ENCODE measurements around the gene PRKCA.
"Not testable (repeated sequence)": the region's sequence is repeated elsewhere in the genome, so short reads cannot be mapped to it uniquely, and the experiment has no call there.

The PRKCA gene

DNA sequence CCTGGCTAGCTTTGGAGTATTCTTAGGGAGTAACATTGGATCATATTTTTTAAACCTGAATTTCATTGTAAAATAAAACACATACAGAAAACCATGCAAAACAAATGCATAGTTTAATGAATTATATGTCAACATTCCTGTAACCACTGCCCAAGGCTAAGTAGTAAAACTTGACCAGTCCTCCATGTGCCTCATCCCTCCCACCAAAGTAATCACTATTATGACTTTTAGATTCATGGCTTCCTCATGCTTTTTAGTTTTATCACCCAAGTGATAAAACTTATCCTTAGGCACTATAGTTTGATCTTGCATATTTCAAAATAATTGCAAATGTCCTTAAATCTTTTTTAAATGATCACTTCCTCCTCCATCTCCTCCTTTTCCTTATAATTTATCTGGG lies 20.4 kb downstream of the PRKCA start:
- no peak overlapping the region for H4K91ac ChIP-seq (ENCODE audit: low read depth, low read length)
- H3K23ac ChIP-seq (ENCODE audit: low read length), result no peak overlapping the region
- H3K79me1 ChIP-seq (ENCODE audit: low read length), result no peaks in the 10 kb centered on the region

DNA sequence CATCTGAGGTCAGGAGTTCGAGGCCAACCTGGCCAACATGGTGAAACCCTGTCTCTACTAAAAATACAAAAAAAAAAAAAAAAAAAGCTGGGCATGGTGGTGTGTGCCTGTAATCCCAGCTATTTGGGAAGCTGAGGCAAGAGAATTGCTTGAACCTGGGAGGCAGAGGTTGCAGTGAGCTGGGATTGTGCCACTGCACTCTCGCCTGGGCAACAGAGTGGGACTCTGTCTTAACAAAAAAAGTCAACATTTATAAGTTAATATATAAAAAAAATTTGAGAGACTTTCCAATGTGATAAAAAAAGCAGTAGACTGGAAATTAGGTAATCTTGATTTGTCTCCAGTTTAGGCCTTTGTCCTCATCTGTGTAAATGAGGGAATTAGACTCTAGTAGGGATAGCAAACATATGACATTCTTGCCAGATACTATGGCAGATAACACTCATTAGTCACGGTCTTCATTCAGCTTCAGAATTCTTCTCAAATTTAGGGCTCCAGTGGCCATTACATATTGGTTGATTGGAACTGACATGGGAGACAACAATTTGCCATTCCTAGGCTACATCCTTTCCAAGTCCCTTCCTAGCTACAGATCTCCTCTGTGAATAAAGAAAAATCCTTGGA lies 22.1 kb downstream of the PRKCA start:
- H3K36me3 ChIP-seq (ENCODE audit: control insufficient read depth in 1 of 2, insufficient read depth in 2 of 2, low read length in 2 of 2); H3K14ac ChIP-seq (ENCODE audit: low read length); H3K9me3 ChIP-seq (ENCODE audit: insufficient read depth, low read depth, low read length); H4K12ac ChIP-seq (ENCODE audit: low read depth, low read length); H3K4me2 ChIP-seq (ENCODE audit: low read length); H3K4me3 ChIP-seq (ENCODE audit: low read depth, low read length); H3K9ac ChIP-seq (ENCODE audit: low read length); H3K79me2 ChIP-seq (ENCODE audit: control insufficient read depth, insufficient read depth, low read length, poor library complexity); H3K23ac ChIP-seq (ENCODE audit: low read length); H3K4me1 ChIP-seq (ENCODE audit: control insufficient read depth in 1 of 2, insufficient read depth in 2 of 2, low read length in 2 of 2); H2AK5ac ChIP-seq (ENCODE audit: low read length); H3K27me3 ChIP-seq (ENCODE audit: insufficient read depth, low read length); H2AFZ ChIP-seq (ENCODE audit: insufficient read depth, low read length, poor library complexity); H3K27ac ChIP-seq (ENCODE audit: low read depth, low read length); H2BK5ac ChIP-seq (ENCODE audit: low read depth, low read length, poor library complexity); H3K4ac ChIP-seq (ENCODE audit: low read depth, low read length); H2BK12ac ChIP-seq (ENCODE audit: low read length); H3K79me1 ChIP-seq (ENCODE audit: low read length); H4K91ac ChIP-seq (ENCODE audit: low read depth, low read length); H2BK120ac ChIP-seq (ENCODE audit: insufficient read depth, low read length, poor library complexity); H4K8ac ChIP-seq (ENCODE audit: low read depth, low read length); H3K18ac ChIP-seq (ENCODE audit: low read length): not testable (repeated sequence)
- WGBS (ENCODE audit: extremely low coverage, insufficient coverage, insufficient read length), result no CpG with 5 or more reads among the region's 3 CpGs
- DNase-seq, result peak in 1 of 2 donors; percentile 13

More for the DNA sequence above, 20.4 kb downstream of the PRKCA start:
- no peak overlapping the region for H3K4me3 ChIP-seq (ENCODE audit: low read depth, low read length)
- no peak overlapping the region for H2AFZ ChIP-seq (ENCODE audit: insufficient read depth, low read length, poor library complexity)
- H3K27me3 ChIP-seq (ENCODE audit: insufficient read depth, low read length), result no peaks in the 10 kb centered on the region
- H3K9ac ChIP-seq (ENCODE audit: low read length), result no peak overlapping the region
- no peak for DNase-seq
- H3K9me3 ChIP-seq (ENCODE audit: insufficient read depth, low read depth, low read length), result no peaks in the 10 kb centered on the region
- no peak overlapping the region for H3K4ac ChIP-seq (ENCODE audit: low read depth, low read length)
- H2BK120ac ChIP-seq (ENCODE audit: insufficient read depth, low read length, poor library complexity), result no peak overlapping the region
- no peak overlapping the region for H2BK12ac ChIP-seq (ENCODE audit: low read length)
- no peak overlapping the region for H2BK5ac ChIP-seq (ENCODE audit: low read depth, low read length, poor library complexity)
- no peak overlapping the region for H4K8ac ChIP-seq (ENCODE audit: low read depth, low read length)
- H3K18ac ChIP-seq (ENCODE audit: low read length), result no peak overlapping the region
- no peaks in the 10 kb centered on the region for H3K4me1 ChIP-seq (ENCODE audit: control insufficient read depth in 1 of 2, insufficient read depth in 2 of 2, low read length in 2 of 2)
- H3K36me3 ChIP-seq (ENCODE audit: control insufficient read depth in 1 of 2, insufficient read depth in 2 of 2, low read length in 2 of 2), result peaks cover 0 to 4% of the 10 kb centered on the region in 2 experiments
- no peak overlapping the region for H4K12ac ChIP-seq (ENCODE audit: low read depth, low read length)
- H3K27ac ChIP-seq (ENCODE audit: low read depth, low read length), result no peak overlapping the region
- H3K14ac ChIP-seq (ENCODE audit: low read length), result no peak overlapping the region
- H3K4me2 ChIP-seq (ENCODE audit: low read length), result no peak overlapping the region
- no peak overlapping the region for H2AK5ac ChIP-seq (ENCODE audit: low read length)
- H3K79me2 ChIP-seq (ENCODE audit: control insufficient read depth, insufficient read depth, low read length, poor library complexity), result no peaks in the 10 kb centered on the region

GRCh38 chr17:66326476-66327047 lies 24.1 kb downstream of the PRKCA start:
- H3K36me3 ChIP-seq (ENCODE audit: control insufficient read depth in 1 of 2, insufficient read depth in 2 of 2, low read length in 2 of 2), result peaks cover 0 to 2% of the 10 kb centered on the region in 2 experiments
- H3K23ac ChIP-seq (ENCODE audit: low read length), result no peak overlapping the region
- H3K18ac ChIP-seq (ENCODE audit: low read length), result no peak overlapping the region
- H2BK120ac ChIP-seq (ENCODE audit: insufficient read depth, low read length, poor library complexity), result no peak overlapping the region
- H3K4me1 ChIP-seq (ENCODE audit: control insufficient read depth in 1 of 2, insufficient read depth in 2 of 2, low read length in 2 of 2), result no peaks in the 10 kb centered on the region
- no peak overlapping the region for H3K9ac ChIP-seq (ENCODE audit: low read length)
- no peak overlapping the region for H3K14ac ChIP-seq (ENCODE audit: low read length)
- no CpG with 5 or more reads among the region's 2 CpGs for WGBS (ENCODE audit: extremely low coverage, insufficient coverage, insufficient read length)
- no peak overlapping the region for H3K4me3 ChIP-seq (ENCODE audit: low read depth, low read length)
- H2AFZ ChIP-seq (ENCODE audit: insufficient read depth, low read length, poor library complexity), result no peak overlapping the region
- no peaks in the 10 kb centered on the region for H3K79me2 ChIP-seq (ENCODE audit: control insufficient read depth, insufficient read depth, low read length, poor library complexity)
- H4K12ac ChIP-seq (ENCODE audit: low read depth, low read length), result no peak overlapping the region
- H3K9me3 ChIP-seq (ENCODE audit: insufficient read depth, low read depth, low read length), result no peaks in the 10 kb centered on the region
- no peaks in the 10 kb centered on the region for H3K27me3 ChIP-seq (ENCODE audit: insufficient read depth, low read length)
- no peak overlapping the region for H2AK5ac ChIP-seq (ENCODE audit: low read length)
- no peak overlapping the region for H3K4ac ChIP-seq (ENCODE audit: low read depth, low read length)
- no peak overlapping the region for H4K8ac ChIP-seq (ENCODE audit: low read depth, low read length)
- H3K4me2 ChIP-seq (ENCODE audit: low read length), result no peak overlapping the region
- H2BK12ac ChIP-seq (ENCODE audit: low read length), result no peak overlapping the region
- H3K79me1 ChIP-seq (ENCODE audit: low read length), result no peaks in the 10 kb centered on the region
- DNase-seq, result no peak
- H2BK5ac ChIP-seq (ENCODE audit: low read depth, low read length, poor library complexity), result no peak overlapping the region
- no peak overlapping the region for H4K91ac ChIP-seq (ENCODE audit: low read depth, low read length)
- H3K27ac ChIP-seq (ENCODE audit: low read depth, low read length), result no peak overlapping the region

DNA sequence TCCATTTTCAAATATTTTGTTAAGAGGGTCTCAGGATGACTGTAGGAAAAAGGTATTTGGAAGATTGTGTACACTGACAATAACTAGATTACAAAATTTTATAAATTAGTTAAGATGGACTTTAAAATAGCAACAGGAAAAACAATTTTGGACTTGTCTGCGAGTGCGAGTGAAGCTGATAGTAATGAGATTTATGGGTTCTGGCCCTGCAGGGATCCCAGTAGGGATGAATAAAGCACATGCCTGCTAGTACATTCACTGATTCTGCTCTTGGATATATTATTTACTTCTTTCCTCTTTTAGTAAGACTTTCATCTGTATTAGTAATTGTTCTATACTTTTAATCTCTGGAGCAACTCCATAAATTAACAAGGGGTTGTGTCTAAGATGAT lies 28.2 kb downstream of the PRKCA start:
- Histone ChIP-seq H3K27ac (ENCODE audit: low read depth, low read length) (no peak overlapping the region), H3K79me2 (ENCODE audit: control insufficient read depth, insufficient read depth, low read length, poor library complexity) (no peaks in the 10 kb centered on the region), H2BK12ac (ENCODE audit: low read length) (no peak overlapping the region), H3K4me1 (ENCODE audit: control insufficient read depth in 1 of 2, insufficient read depth in 2 of 2, low read length in 2 of 2) (no peaks in the 10 kb centered on the region), H3K23ac (ENCODE audit: low read length) (no peak overlapping the region), H2BK120ac (ENCODE audit: insufficient read depth, low read length, poor library complexity) (no peak overlapping the region), H3K9me3 (ENCODE audit: insufficient read depth, low read depth, low read length) (no peaks in the 10 kb centered on the region), H4K12ac (ENCODE audit: low read depth, low read length) (no peak overlapping the region), H3K4me2 (ENCODE audit: low read length) (no peak overlapping the region), H3K14ac (ENCODE audit: low read length) (no peak overlapping the region), H2AK5ac (ENCODE audit: low read length) (no peak overlapping the region), H3K27me3 (ENCODE audit: insufficient read depth, low read length) (no peaks in the 10 kb centered on the region), H4K91ac (ENCODE audit: low read depth, low read length) (no peak overlapping the region), H3K79me1 (ENCODE audit: low read length) (no peaks in the 10 kb centered on the region), H2BK5ac (ENCODE audit: low read depth, low read length, poor library complexity) (no peak overlapping the region), H3K4me3 (ENCODE audit: low read depth, low read length) (no peak overlapping the region), H2AFZ (ENCODE audit: insufficient read depth, low read length, poor library complexity) (no peak overlapping the region), H4K8ac (ENCODE audit: low read depth, low read length) (no peak overlapping the region), H3K4ac (ENCODE audit: low read depth, low read length) (no peak overlapping the region), H3K9ac (ENCODE audit: low read length) (no peak overlapping the region), H3K18ac (ENCODE audit: low read length) (no peak overlapping the region), H3K36me3 (ENCODE audit: control insufficient read depth in 1 of 2, insufficient read depth in 2 of 2, low read length in 2 of 2) (no peaks in the 10 kb centered on the region)
- WGBS (ENCODE audit: extremely low coverage, insufficient coverage, insufficient read length), result no CpG with 5 or more reads among the region's 2 CpGs
- DNase-seq, result no peak

All from trophoblast cell (in vitro differentiated cells and primary cell).